ENCODE results near the gene CCDC146.
A peak's percentile ranks its signal among the peaks of the same experiment; 100 is the strongest.
"Not testable (repeated sequence)": the region's sequence is repeated elsewhere in the genome, so short reads cannot be mapped to it uniquely, and the experiment has no call there.

CCDC146 gene

GRCh38 chr7:77105904-77106303, 16.5 kb upstream of the CCDC146 start:
- H3K4me3 ChIP-seq (ENCODE audit: low read depth in 1 of 2, low read length in 2 of 2); H3K27ac ChIP-seq (ENCODE audit: low read depth, low read length); H3K27me3 ChIP-seq (ENCODE audit: control insufficient read depth in 1 of 2, insufficient read depth in 2 of 2, low read length in 2 of 2); H3K9ac ChIP-seq (ENCODE audit: low read length); H3K36me3 ChIP-seq (ENCODE audit: insufficient read depth, low read length); H3K9me3 ChIP-seq (ENCODE audit: low read length); H3K4me1 ChIP-seq (ENCODE audit: insufficient read depth, low read length): not testable (repeated sequence)

GRCh38 chr7:77107659-77108058, 14.8 kb upstream of the CCDC146 start:
- not testable (repeated sequence) for H3K9ac ChIP-seq (ENCODE audit: low read length); H3K4me3 ChIP-seq (ENCODE audit: low read depth in 1 of 2, low read length in 2 of 2); H3K9me3 ChIP-seq (ENCODE audit: low read length); H3K36me3 ChIP-seq (ENCODE audit: insufficient read depth, low read length); H3K4me1 ChIP-seq (ENCODE audit: insufficient read depth, low read length); H3K27ac ChIP-seq (ENCODE audit: low read depth, low read length); H3K27me3 ChIP-seq (ENCODE audit: control insufficient read depth in 1 of 2, insufficient read depth in 2 of 2, low read length in 2 of 2)

GRCh38 chr7:77108362-77108761, 14.1 kb upstream of the CCDC146 start:
- H3K27me3 ChIP-seq (ENCODE audit: control insufficient read depth in 1 of 2, insufficient read depth in 2 of 2, low read length in 2 of 2); H3K27ac ChIP-seq (ENCODE audit: low read depth, low read length); H3K9ac ChIP-seq (ENCODE audit: low read length); H3K4me3 ChIP-seq (ENCODE audit: low read depth in 1 of 2, low read length in 2 of 2); H3K36me3 ChIP-seq (ENCODE audit: insufficient read depth, low read length); H3K9me3 ChIP-seq (ENCODE audit: low read length); H3K4me1 ChIP-seq (ENCODE audit: insufficient read depth, low read length): not testable (repeated sequence)

GRCh38 chr7:77112719-77113306, 9.6 kb upstream of the CCDC146 start:
- H3K4me3 ChIP-seq (ENCODE audit: low read depth in 1 of 2, low read length in 2 of 2); H3K4me1 ChIP-seq (ENCODE audit: insufficient read depth, low read length); H3K27ac ChIP-seq (ENCODE audit: low read depth, low read length); H3K9me3 ChIP-seq (ENCODE audit: low read length); H3K9ac ChIP-seq (ENCODE audit: low read length); H3K27me3 ChIP-seq (ENCODE audit: control insufficient read depth in 1 of 2, insufficient read depth in 2 of 2, low read length in 2 of 2); H3K36me3 ChIP-seq (ENCODE audit: insufficient read depth, low read length): not testable (repeated sequence)

- H3K9ac ChIP-seq (ENCODE audit: low read length); H3K4me1 ChIP-seq (ENCODE audit: insufficient read depth, low read length); H3K4me3 ChIP-seq (ENCODE audit: low read depth in 1 of 2, low read length in 2 of 2); H3K9me3 ChIP-seq (ENCODE audit: low read length); H3K36me3 ChIP-seq (ENCODE audit: insufficient read depth, low read length); H3K27ac ChIP-seq (ENCODE audit: low read depth, low read length); H3K27me3 ChIP-seq (ENCODE audit: control insufficient read depth in 1 of 2, insufficient read depth in 2 of 2, low read length in 2 of 2): not testable (repeated sequence)
Measured at GRCh38 chr7:77125486-77125885, 3.1 kb downstream of the CCDC146 start.

- not testable (repeated sequence) for H3K4me1 ChIP-seq (ENCODE audit: insufficient read depth, low read length); H3K9me3 ChIP-seq (ENCODE audit: low read length)
Measured at GRCh38 chr7:77127009-77127408, 4.6 kb downstream of the CCDC146 start.

GRCh38 chr7:77128582-77129410, 6.4 kb downstream of the CCDC146 start:
- peak overlapping the region in 1 of 2 donors; percentile 35 for H3K4me3 ChIP-seq (ENCODE audit: low read depth in 1 of 2, low read length in 2 of 2)
- not testable (repeated sequence) for H3K9ac ChIP-seq (ENCODE audit: low read length); H3K27me3 ChIP-seq (ENCODE audit: control insufficient read depth in 1 of 2, insufficient read depth in 2 of 2, low read length in 2 of 2); H3K4me1 ChIP-seq (ENCODE audit: insufficient read depth, low read length); H3K9me3 ChIP-seq (ENCODE audit: low read length); H3K36me3 ChIP-seq (ENCODE audit: insufficient read depth, low read length); H3K27ac ChIP-seq (ENCODE audit: low read depth, low read length)

More at GRCh38 chr7:77127009-77127408, 4.6 kb downstream of the CCDC146 start:
- H3K27ac ChIP-seq (ENCODE audit: low read depth, low read length); H3K27me3 ChIP-seq (ENCODE audit: control insufficient read depth in 1 of 2, insufficient read depth in 2 of 2, low read length in 2 of 2); H3K9ac ChIP-seq (ENCODE audit: low read length); H3K36me3 ChIP-seq (ENCODE audit: insufficient read depth, low read length); H3K4me3 ChIP-seq (ENCODE audit: low read depth in 1 of 2, low read length in 2 of 2): not testable (repeated sequence)

- not testable (repeated sequence) for H3K9ac ChIP-seq (ENCODE audit: low read length); H3K4me3 ChIP-seq (ENCODE audit: low read depth in 1 of 2, low read length in 2 of 2); H3K27ac ChIP-seq (ENCODE audit: low read depth, low read length); H3K9me3 ChIP-seq (ENCODE audit: low read length); H3K4me1 ChIP-seq (ENCODE audit: insufficient read depth, low read length); H3K36me3 ChIP-seq (ENCODE audit: insufficient read depth, low read length); H3K27me3 ChIP-seq (ENCODE audit: control insufficient read depth in 1 of 2, insufficient read depth in 2 of 2, low read length in 2 of 2)
Measured at GRCh38 chr7:77131781-77132180, 9.4 kb downstream of the CCDC146 start.

GRCh38 chr7:77138668-77139067, 16.3 kb downstream of the CCDC146 start:
- not testable (repeated sequence) for H3K27me3 ChIP-seq (ENCODE audit: control insufficient read depth in 1 of 2, insufficient read depth in 2 of 2, low read length in 2 of 2); H3K27ac ChIP-seq (ENCODE audit: low read depth, low read length); H3K9me3 ChIP-seq (ENCODE audit: low read length); H3K4me3 ChIP-seq (ENCODE audit: low read depth in 1 of 2, low read length in 2 of 2); H3K36me3 ChIP-seq (ENCODE audit: insufficient read depth, low read length); H3K4me1 ChIP-seq (ENCODE audit: insufficient read depth, low read length); H3K9ac ChIP-seq (ENCODE audit: low read length)

GRCh38 chr7:77140291-77140690, 17.9 kb downstream of the CCDC146 start:
- H3K36me3 ChIP-seq (ENCODE audit: insufficient read depth, low read length); H3K4me1 ChIP-seq (ENCODE audit: insufficient read depth, low read length); H3K4me3 ChIP-seq (ENCODE audit: low read depth in 1 of 2, low read length in 2 of 2); H3K27ac ChIP-seq (ENCODE audit: low read depth, low read length); H3K27me3 ChIP-seq (ENCODE audit: control insufficient read depth in 1 of 2, insufficient read depth in 2 of 2, low read length in 2 of 2); H3K9me3 ChIP-seq (ENCODE audit: low read length); H3K9ac ChIP-seq (ENCODE audit: low read length): not testable (repeated sequence)

GRCh38 chr7:77152232-77152631, 29.8 kb downstream of the CCDC146 start:
- H3K9me3 ChIP-seq (ENCODE audit: low read length); H3K27ac ChIP-seq (ENCODE audit: low read depth, low read length); H3K4me3 ChIP-seq (ENCODE audit: low read depth in 1 of 2, low read length in 2 of 2); H3K36me3 ChIP-seq (ENCODE audit: insufficient read depth, low read length); H3K9ac ChIP-seq (ENCODE audit: low read length); H3K4me1 ChIP-seq (ENCODE audit: insufficient read depth, low read length); H3K27me3 ChIP-seq (ENCODE audit: control insufficient read depth in 1 of 2, insufficient read depth in 2 of 2, low read length in 2 of 2): not testable (repeated sequence)

- H3K4me3 ChIP-seq (ENCODE audit: low read depth in 1 of 2, low read length in 2 of 2); H3K9ac ChIP-seq (ENCODE audit: low read length); H3K36me3 ChIP-seq (ENCODE audit: insufficient read depth, low read length); H3K27me3 ChIP-seq (ENCODE audit: control insufficient read depth in 1 of 2, insufficient read depth in 2 of 2, low read length in 2 of 2); H3K27ac ChIP-seq (ENCODE audit: low read depth, low read length); H3K4me1 ChIP-seq (ENCODE audit: insufficient read depth, low read length); H3K9me3 ChIP-seq (ENCODE audit: low read length): not testable (repeated sequence)
Measured at GRCh38 chr7:77154917-77155464, 32.6 kb downstream of the CCDC146 start.

Measured in muscle layer of colon (tissue), 2 donors.